CD14-positive monocyte (primary cell): ENCODE results near the gene SETX. TPM values are rescaled to one million over a fixed set of nuclear protein-coding genes. Genes with fewer than 3 reads are reported as not detected.

Experiments used
- DNase-seq, 3 donors: peaks; one replicate each; pipeline ENCODE4 v3.0.0-alpha.2; 2011 to 2022
- H2AFZ ChIP-seq: 2 replicates; pipeline ENCODE4 v1.6.0; 2012; ENCODE audit warnings: mild to moderate bottlenecking, low read depth, low read length, inconsistent platforms; ENCODE audit not compliant: insufficient read depth, poor library complexity, severe bottlenecking
- H3K27ac ChIP-seq, 2 donors: 1 replicate in 1 of 2; 2 replicates in 1 of 2; pipeline ENCODE4 v1.5.1; 2012 to 2013; ENCODE audit warnings: low read length in 2 of 2, control low read depth in 1 of 2, inconsistent platforms in 1 of 2, low read depth in 1 of 2, mild to moderate bottlenecking in 1 of 2
- H3K27me3 ChIP-seq, 2 donors: one replicate each; pipeline versions ENCODE4 v1.6.0 to v1.6.1; 2011 to 2013; ENCODE audit warnings: low read length in 2 of 2; ENCODE audit not compliant: control insufficient read depth in 2 of 2, insufficient read depth in 2 of 2
- H3K36me3 ChIP-seq, 2 donors: replicated peaks in 1 of 2; 1 replicate in 1 of 2; 2 replicates in 1 of 2; pipeline versions ENCODE4 v1.5.1 to v1.6.1; 2012 to 2013; ENCODE audit warnings: low read length in 2 of 2, control low read depth in 1 of 2, inconsistent platforms in 1 of 2, mild to moderate bottlenecking in 1 of 2; ENCODE audit not compliant: insufficient read depth in 2 of 2, control insufficient read depth in 1 of 2
- H3K4me1 ChIP-seq, 2 donors: 1 replicate in 1 of 2; 2 replicates in 1 of 2; pipeline versions ENCODE4 v1.5.1 to v1.6.1; 2012 to 2013; ENCODE audit warnings: low read length in 2 of 2, control low read depth in 1 of 2, inconsistent platforms in 1 of 2, mild to moderate bottlenecking in 1 of 2, moderate library complexity in 1 of 2; ENCODE audit not compliant: insufficient read depth in 2 of 2, control insufficient read depth in 1 of 2
- H3K4me2 ChIP-seq: replicated peaks from 2 replicates; pipeline ENCODE3; 2012; ENCODE audit warnings: low read length, moderate library complexity, mild to moderate bottlenecking; ENCODE audit not compliant: poor library complexity, severe bottlenecking; ENCODE audit errors: extremely low read depth
- H3K4me3 ChIP-seq, 3 experiments: fragments of 200-600 bp in 1 of 3; sonication (generic) in 1 of 3; replicated peaks in 1 of 3; 1 replicate in 2 of 3; 2 replicates in 1 of 3; pipeline ENCODE4 v1.5.1; 2011 to 2013; ENCODE audit warnings: low read length in 3 of 3, mild to moderate bottlenecking in 3 of 3, control low read depth in 2 of 3, low read depth in 2 of 3, inconsistent platforms in 1 of 3, moderate library complexity in 1 of 3
- H3K79me2 ChIP-seq: 2 replicates; pipeline ENCODE4 v1.6.0; 2012; ENCODE audit warnings: mild to moderate bottlenecking, control low read depth, inconsistent platforms, low read length, moderate library complexity; ENCODE audit not compliant: insufficient read depth
- H3K9ac ChIP-seq: 2 replicates; pipeline ENCODE4 v1.6.0; 2017; ENCODE audit warnings: low read length, mild to moderate bottlenecking; ENCODE audit not compliant: insufficient read depth, poor library complexity, severe bottlenecking
- H3K9me3 ChIP-seq, 2 donors: replicated peaks in 1 of 2; 1 replicate in 1 of 2; 2 replicates in 1 of 2; pipeline versions ENCODE4 v1.5.1 to v1.6.1; 2012 to 2013; ENCODE audit warnings: low read length in 2 of 2, control low read depth in 1 of 2; ENCODE audit not compliant: control insufficient read depth in 1 of 2, insufficient read depth in 1 of 2
- H4K20me1 ChIP-seq: 2 replicates; pipeline ENCODE4 v1.6.0; 2012; ENCODE audit warnings: mild to moderate bottlenecking, low read length, control low read depth, moderate library complexity; ENCODE audit not compliant: insufficient read depth
- H3K27ac Mint-ChIP-seq, 7 donors: one replicate each; pipeline ENCODE4 v1.8.0; 2020; ENCODE audit warnings: mild to moderate bottlenecking in 7 of 7, mixed read lengths in 7 of 7, moderate library complexity in 6 of 7, inconsistent platforms in 2 of 7
- H3K27me3 Mint-ChIP-seq, 3 donors: one replicate each; pipeline ENCODE4 v1.8.0; 2021 to 2022; ENCODE audit warnings: low read depth in 3 of 3, mild to moderate bottlenecking in 3 of 3, mixed read lengths in 3 of 3, moderate library complexity in 3 of 3, inconsistent platforms in 1 of 3
- H3K36me3 Mint-ChIP-seq, 2 donors: one replicate each; pipeline ENCODE4 v1.8.0; 2020; ENCODE audit warnings: mixed read lengths in 2 of 2, inconsistent platforms in 1 of 2, mild to moderate bottlenecking in 1 of 2
- H3K4me1 Mint-ChIP-seq: one replicate; pipeline ENCODE4 v1.8.0; 2020; ENCODE audit warnings: mild to moderate bottlenecking, mixed read lengths
- H3K4me3 Mint-ChIP-seq, 2 donors: one replicate each; pipeline ENCODE4 v1.8.0; 2020; ENCODE audit warnings: mild to moderate bottlenecking in 2 of 2, mixed read lengths in 2 of 2, moderate library complexity in 1 of 2
- H3K9me3 Mint-ChIP-seq, 7 donors: one replicate each; pipeline ENCODE4 v1.8.0; 2020 to 2022; ENCODE audit warnings: mixed read lengths in 7 of 7, mild to moderate bottlenecking in 6 of 7, moderate library complexity in 6 of 7, inconsistent platforms in 2 of 7
- CTCF ChIP-seq: fragments of 200-600 bp; IDR thresholded peaks from one replicate; pipeline ENCODE4 v1.8.0; 2022; ENCODE audit warnings: antibody characterized with exemption, mild to moderate bottlenecking
- WGBS: methylation state at CpG from one replicate; pipeline ENCODE4 v1.1.5; 2013; ENCODE audit warnings: missing lambda C conversion rate; ENCODE audit not compliant: insufficient coverage; 5-methylcytosine and 5-hydroxymethylcytosine counted together
- intact Hi-C, 2 donors: fragments of 100-400 bp; cut with micrococcal nuclease; formaldehyde crosslinking; loops; one replicate each; pipeline versions ENCODE4 v1.15.0 to v1.15.1; 2023
- polyA plus RNA-seq, 3 donors: library from polyadenylated mRNA; depleted of rRNA in 1 of 3; unstranded in 2 of 3; stranded (reverse) in 1 of 3; fragments of 300-500 nt in 2 of 3; fragments of >200 nt in 1 of 3; fragmentation: Illumina TruSeq in 2 of 3; gene quantifications; 1 replicate in 2 of 3; 2 replicates in 1 of 3; pipeline ENCODE4 v1.2.3, GENCODE V29; 2012 to 2021

SETX gene
- polyA plus RNA-seq, 3 donors = 18.4 to 31.7 (median 24.2) TPM

GRCh38 chr9:132312873-132313272, 41.9 kb downstream of the SETX start:
- H3K27ac Mint-ChIP-seq = no peak overlapping the region
- no CpG with 5 or more reads among the region's 2 CpGs for WGBS
- H3K4me3 Mint-ChIP-seq = no peak overlapping the region

GRCh38 chr9:132312426-132312825, 42.4 kb downstream of the SETX start:
- H3K9me3 ChIP-seq = no peaks in the 10 kb centered on the region
- no peak overlapping the region for H3K9ac ChIP-seq
- H3K27me3 ChIP-seq = no peaks in the 10 kb centered on the region
- no peak overlapping the region for H3K4me3 ChIP-seq
- H4K20me1 ChIP-seq = peaks cover 98% of the 10 kb centered on the region
- Mint-ChIP-seq H3K9me3 (no peaks in the 10 kb centered on the region), H3K27ac (no peak overlapping the region), H3K4me3 (no peak overlapping the region), H3K27me3 (no peaks in the 10 kb centered on the region), H3K4me1 (no peaks in the 10 kb centered on the region), H3K36me3 (peaks cover 54 to 65% of the 10 kb centered on the region in 2 donors)
- H3K36me3 ChIP-seq = peaks cover 66 to 96% of the 10 kb centered on the region in 2 donors
- H2AFZ ChIP-seq = no peak overlapping the region
- no peak for DNase-seq
- H3K4me2 ChIP-seq = no peak overlapping the region
- no peak overlapping the region for H3K27ac ChIP-seq
- TF ChIP-seq CTCF = no peak
- H3K4me1 ChIP-seq = no peaks in the 10 kb centered on the region
- intact Hi-C loops = no loop called here
- peaks cover 83% of the 10 kb centered on the region for H3K79me2 ChIP-seq

More at GRCh38 chr9:132312873-132313272, 41.9 kb downstream of the SETX start:
- Histone ChIP-seq H4K20me1 (peaks cover 98% of the 10 kb centered on the region), H3K9ac (no peak overlapping the region), H2AFZ (no peak overlapping the region), H3K9me3 (no peaks in the 10 kb centered on the region), H3K79me2 (peaks cover 83% of the 10 kb centered on the region), H3K4me1 (no peaks in the 10 kb centered on the region), H3K27me3 (no peaks in the 10 kb centered on the region), H3K4me2 (no peak overlapping the region), H3K27ac (no peak overlapping the region), H3K36me3 (peaks cover 66 to 96% of the 10 kb centered on the region in 2 donors), H3K4me3 (no peak overlapping the region)
- H3K9me3 Mint-ChIP-seq = no peaks in the 10 kb centered on the region
- H3K4me1 Mint-ChIP-seq = no peaks in the 10 kb centered on the region
- DNase-seq = no peak
- intact Hi-C loops = no loop called here
- H3K27me3 Mint-ChIP-seq = no peaks in the 10 kb centered on the region
- no peak for TF ChIP-seq CTCF
- peaks cover 52 to 60% of the 10 kb centered on the region in 2 donors for H3K36me3 Mint-ChIP-seq
